HG02938 (cell line): ENCODE measurements around the gene ZDHHC11B.

ENCODE experiments used
- ATAC-seq: cut with Tn5 transposase; IDR thresholded peaks from one replicate; pipeline ENCODE4 v1.9.1; 2021; ENCODE audit warnings: mild to moderate bottlenecking, moderate library complexity; ENCODE audit not compliant: unreplicated experiment

The ZDHHC11B gene

GRCh38 chr5:663436-664342 is 120.8 kb downstream of the ZDHHC11B start:
- no peak for ATAC-seq

DNA sequence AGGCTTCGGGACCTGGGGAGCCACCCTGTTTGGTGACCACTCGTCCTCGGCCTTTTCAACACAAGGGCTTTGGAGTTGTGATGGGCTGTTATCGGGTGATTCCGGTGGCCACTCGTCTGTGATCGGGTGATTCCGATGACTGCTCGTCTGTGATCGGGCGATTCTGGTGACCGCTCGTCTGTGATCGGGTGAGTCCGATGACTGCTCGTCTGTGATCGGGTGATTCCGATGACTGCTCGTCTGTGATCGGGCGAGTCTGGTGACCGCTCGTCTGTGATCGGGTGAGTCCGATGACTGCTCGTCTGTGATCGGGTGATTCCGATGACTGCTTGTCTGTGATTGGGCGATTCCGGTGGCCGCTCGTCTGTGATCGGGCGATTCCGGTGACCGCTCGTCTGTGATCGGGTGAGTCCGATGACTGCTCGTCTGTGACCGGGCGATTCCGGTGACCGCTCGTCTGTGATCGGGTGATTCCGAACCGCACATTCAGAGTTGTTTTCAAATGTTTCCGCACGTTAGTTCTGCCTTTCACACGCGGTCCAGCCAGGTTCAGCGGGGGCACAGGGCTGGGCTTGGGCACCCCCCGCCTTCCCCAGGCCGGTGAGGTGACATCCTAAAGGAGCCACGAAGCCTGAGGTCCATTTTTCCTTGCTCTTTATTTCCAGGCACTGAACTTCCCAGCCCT is 121.6 kb downstream of the ZDHHC11B start:
- ATAC-seq = no peak

- ATAC-seq = no peak
These were observed 122.4 kb downstream of the ZDHHC11B start for GRCh38 chr5:661891-662750.

GRCh38 chr5:660491-661030 is 124.0 kb downstream of the ZDHHC11B start:
- no peak for ATAC-seq
